Prostate gland (tissue), 2 donors: Measurements from ENCODE around the gene ADRA2B. TPM values are rescaled to one million over a fixed set of nuclear protein-coding genes. Genes with fewer than 3 reads are reported as not detected.

ENCODE experiments used
- DNase-seq: peaks from one replicate; pipeline ENCODE4 v3.0.0-alpha.2; 2019; ENCODE audit warnings: low spot score
- H3K27ac ChIP-seq, 2 donors: fragments of 200-600 bp; sonication (generic); 2 replicates each; pipeline ENCODE4 v1.5.1; 2017 to 2019
- H3K27me3 ChIP-seq: fragments of 200-600 bp; sonication (generic); replicated peaks from 2 replicates; pipeline ENCODE4 v1.5.1; 2019; ENCODE audit not compliant: insufficient read depth
- H3K36me3 ChIP-seq, 2 donors: fragments of 200-600 bp; sonication (generic); 1 replicate in 1 of 2; 2 replicates in 1 of 2; pipeline versions ENCODE4 v1.5.1 to v1.8.1; 2017 to 2019
- H3K4me1 ChIP-seq: fragments of 200-600 bp; sonication (generic); replicated peaks from 2 replicates; pipeline ENCODE4 v1.5.1; 2019
- H3K4me3 ChIP-seq, 2 donors: fragments of 200-600 bp; sonication (generic); 2 replicates each; pipeline ENCODE4 v1.5.1; 2017 to 2019
- H3K9me3 ChIP-seq: fragments of 200-600 bp; sonication (generic); 2 replicates; pipeline ENCODE4 v1.5.1; 2017
- POLR2A ChIP-seq: fragments of 450-650 bp; IDR thresholded peaks from one replicate; pipeline ENCODE4 v1.6.1; 2016; ENCODE audit warnings: antibody characterized with exemption, mild to moderate bottlenecking
- POLR2AphosphoS5 ChIP-seq: sonication (generic); formaldehyde crosslinking; IDR thresholded peaks from one replicate; pipeline ENCODE4 v1.6.1; 2017; ENCODE audit warnings: antibody characterized with exemption
- WGBS: methylation state at CpG from one replicate; pipeline ENCODE4 v1.1.5; 2018; 5-methylcytosine and 5-hydroxymethylcytosine counted together
- intact Hi-C: fragments of 100-400 bp; cut with DNase I; formaldehyde crosslinking; loops from one replicate; pipeline ENCODE4 v1.14.2; 2022
- total RNA-seq, 2 donors: library from RNA; depleted of rRNA; stranded (reverse); fragments of >200 nt; gene quantifications; one replicate each; pipeline ENCODE4 v1.1.0, GENCODE V29; 2016
- TF ChIP-seq, protein P1 (sequence below), 4 experiments: fragments of 200-600 bp in 2 of 4; fragments of 450-650 bp in 2 of 4; sonication (generic) in 2 of 4; IDR thresholded peaks; 1 replicate in 3 of 4; 2 replicates in 1 of 4; pipeline ENCODE4 v1.5.1; 2016 to 2019; ENCODE audit warnings: antibody characterized with exemption in 4 of 4, mild to moderate bottlenecking in 2 of 4, moderate library complexity in 2 of 4

The ADRA2B gene
- total RNA-seq, 2 donors from 2014 or later = 0.23 to 5.0 TPM

DNA sequence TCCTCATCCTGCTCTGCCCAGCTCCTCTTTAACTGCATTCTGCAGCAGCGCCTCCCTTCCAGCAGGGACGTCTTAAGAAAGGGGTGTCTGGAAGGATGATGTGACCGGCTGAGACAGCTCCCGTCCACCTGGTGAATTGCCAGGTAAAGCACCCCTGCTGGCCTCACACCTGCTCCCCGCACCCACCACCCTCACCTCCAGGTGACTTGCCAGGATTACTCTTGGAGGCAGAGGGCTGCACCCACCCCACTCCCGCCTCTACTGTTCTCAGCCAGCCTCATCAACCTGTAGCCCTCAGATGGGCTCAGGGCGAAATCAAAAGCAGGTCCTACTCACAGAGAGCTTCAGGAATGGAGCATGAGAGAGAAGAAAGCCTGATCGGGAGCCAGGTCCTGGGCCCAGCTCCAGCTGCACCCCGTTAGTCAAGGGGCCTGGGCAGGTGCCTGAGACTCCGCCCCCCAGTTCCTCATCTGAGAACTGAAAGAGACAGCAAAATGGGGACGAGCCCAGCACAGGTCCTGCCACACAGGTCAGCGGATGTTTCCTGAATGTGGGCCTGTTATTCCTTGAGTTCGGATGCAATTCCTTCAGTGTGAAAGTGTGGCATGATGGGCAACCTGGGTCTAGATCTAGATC, 5.6 kb downstream of the ADRA2B start:
- DNase-seq = no peak
- intact Hi-C loops = no loop called here
- H3K36me3 ChIP-seq = no peaks in the 10 kb centered on the region
- no peak overlapping the region for H3K4me3 ChIP-seq
- no peaks in the 10 kb centered on the region for H3K9me3 ChIP-seq
- no peak for TF ChIP-seq POLR2AphosphoS5
- TF ChIP-seq POLR2A = no peak
- TF ChIP-seq, protein P1, sequence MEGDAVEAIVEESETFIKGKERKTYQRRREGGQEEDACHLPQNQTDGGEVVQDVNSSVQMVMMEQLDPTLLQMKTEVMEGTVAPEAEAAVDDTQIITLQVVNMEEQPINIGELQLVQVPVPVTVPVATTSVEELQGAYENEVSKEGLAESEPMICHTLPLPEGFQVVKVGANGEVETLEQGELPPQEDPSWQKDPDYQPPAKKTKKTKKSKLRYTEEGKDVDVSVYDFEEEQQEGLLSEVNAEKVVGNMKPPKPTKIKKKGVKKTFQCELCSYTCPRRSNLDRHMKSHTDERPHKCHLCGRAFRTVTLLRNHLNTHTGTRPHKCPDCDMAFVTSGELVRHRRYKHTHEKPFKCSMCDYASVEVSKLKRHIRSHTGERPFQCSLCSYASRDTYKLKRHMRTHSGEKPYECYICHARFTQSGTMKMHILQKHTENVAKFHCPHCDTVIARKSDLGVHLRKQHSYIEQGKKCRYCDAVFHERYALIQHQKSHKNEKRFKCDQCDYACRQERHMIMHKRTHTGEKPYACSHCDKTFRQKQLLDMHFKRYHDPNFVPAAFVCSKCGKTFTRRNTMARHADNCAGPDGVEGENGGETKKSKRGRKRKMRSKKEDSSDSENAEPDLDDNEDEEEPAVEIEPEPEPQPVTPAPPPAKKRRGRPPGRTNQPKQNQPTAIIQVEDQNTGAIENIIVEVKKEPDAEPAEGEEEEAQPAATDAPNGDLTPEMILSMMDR (IDR thresholded peaks at IDR 0.05) = no peak
- no peaks in the 10 kb centered on the region for H3K27me3 ChIP-seq
- no peak overlapping the region for H3K27ac ChIP-seq
- 86% methylated on average over 13 of the region's 13 CpGs for WGBS
- no peaks in the 10 kb centered on the region for H3K4me1 ChIP-seq

- Histone ChIP-seq H3K4me3 (no peak overlapping the region), H3K27ac (no peak overlapping the region), H3K27me3 (no peaks in the 10 kb centered on the region), H3K4me1 (no peaks in the 10 kb centered on the region), H3K9me3 (no peaks in the 10 kb centered on the region), H3K36me3 (no peaks in the 10 kb centered on the region)
- TF ChIP-seq, protein P1 (IDR thresholded peaks at IDR 0.05) = no peak
- TF ChIP-seq POLR2AphosphoS5 (no peak), POLR2A (no peak)
- intact Hi-C loops = no loop called here
- DNase-seq = no peak
- 84% methylated on average over 3 of the region's 3 CpGs for WGBS
These were observed 6.3 kb downstream of the ADRA2B start for GRCh38 chr2:96109931-96110511.

- no peak overlapping the region for H3K4me3 ChIP-seq
- no peaks in the 10 kb centered on the region for H3K9me3 ChIP-seq
- H3K4me1 ChIP-seq = no peaks in the 10 kb centered on the region
- peak overlapping the region in 1 of 2 donors; percentile 38 for H3K27ac ChIP-seq
- DNase-seq = no peak
- no peak for TF ChIP-seq POLR2A
- TF ChIP-seq POLR2AphosphoS5 = no peak
- TF ChIP-seq, protein P1 (IDR thresholded peaks at IDR 0.05) = no peak
- 71% methylated on average over 3 of the region's 3 CpGs for WGBS
- intact Hi-C loops = no loop called here
- no peaks in the 10 kb centered on the region for H3K27me3 ChIP-seq
- H3K36me3 ChIP-seq = no peaks in the 10 kb centered on the region
These were observed 7.0 kb downstream of the ADRA2B start for GRCh38 chr2:96109361-96109680.

- no peak for DNase-seq
- 51% methylated on average over 16 of the region's 17 CpGs for WGBS
- TF ChIP-seq POLR2AphosphoS5 (no peak), POLR2A (no peak)
- TF ChIP-seq, protein P1 (IDR thresholded peaks at IDR 0.05) = no peak
These were observed 7.6 kb downstream of the ADRA2B start for GRCh38 chr2:96108541-96109360.

More at GRCh38 chr2:96108541-96109360, 7.6 kb downstream of the ADRA2B start:
- no peaks in the 10 kb centered on the region for H3K36me3 ChIP-seq
- H3K4me3 ChIP-seq = no peak overlapping the region
- H3K4me1 ChIP-seq = no peaks in the 10 kb centered on the region
- intact Hi-C loops = no loop called here
- no peaks in the 10 kb centered on the region for H3K27me3 ChIP-seq
- H3K27ac ChIP-seq = peak overlapping the region in 1 of 2 donors; percentile 38
- no peaks in the 10 kb centered on the region for H3K9me3 ChIP-seq
